K562 (cell line): ENCODE measurements around the gene LMO4. TPM values are rescaled to one million over a fixed set of nuclear protein-coding genes. Genes with fewer than 3 reads are reported as not detected.

Experiments used
- CBX3 ChIP-seq, 2 experiments: IDR thresholded peaks; 1 replicate in 1 of 2; 2 replicates in 1 of 2; pipeline ENCODE4 v1.6.1; 2012; ENCODE audit warnings: inconsistent platforms in 2 of 2, low read length in 2 of 2, borderline replicate concordance in 1 of 2, control low read depth in 1 of 2
- CBX5 ChIP-seq: IDR thresholded peaks from 2 replicates; pipeline ENCODE4 v1.6.1; 2014; ENCODE audit warnings: low read depth, borderline replicate concordance
- HDAC3 ChIP-seq: fragments of 450-650 bp; IDR thresholded peaks from 2 replicates; pipeline ENCODE4 v1.6.1; 2018; ENCODE audit warnings: borderline replicate concordance, mild to moderate bottlenecking, moderate library complexity; ENCODE audit not compliant: partially characterized antibody
- JUNB ChIP-seq: fragments of 450-650 bp; formaldehyde crosslinking; conservative IDR thresholded peaks from 2 replicates; pipeline ENCODE4 v1.4.0; 2020; ENCODE audit warnings: mild to moderate bottlenecking
- LEF1 ChIP-seq: fragments of 450-650 bp; IDR thresholded peaks from 2 replicates; pipeline ENCODE4 v1.6.1; 2016; ENCODE audit warnings: mild to moderate bottlenecking
- NELFE ChIP-seq: IDR thresholded peaks from 2 replicates; pipeline ENCODE4 v1.6.1; 2011; ENCODE audit warnings: mild to moderate bottlenecking; ENCODE audit not compliant: insufficient read depth, insufficient read length
- NFE2L1 ChIP-seq: fragments of 450-650 bp; IDR thresholded peaks from 2 replicates; pipeline ENCODE4 v1.6.1; 2016; ENCODE audit warnings: missing genetic modification characterization, low read depth, mild to moderate bottlenecking, missing compliant biosample characterization, moderate library complexity, borderline replicate concordance
- POLR2G ChIP-seq: fragments of 200-400 bp; formaldehyde crosslinking; IDR thresholded peaks from 2 replicates; pipeline ENCODE4 v1.6.1; 2017; ENCODE audit warnings: low read depth, mild to moderate bottlenecking, antibody characterized with exemption, low read length, moderate library complexity
- RBM34 ChIP-seq: fragments of 200-400 bp; formaldehyde crosslinking; IDR thresholded peaks from 2 replicates; pipeline ENCODE4 v1.6.1; 2018; ENCODE audit warnings: low read length, borderline replicate concordance; ENCODE audit not compliant: insufficient read depth
- SNRNP70 ChIP-seq: fragments of 200-400 bp; formaldehyde crosslinking; optimal IDR thresholded peaks from 2 replicates; pipeline ENCODE3; 2017; ENCODE audit warnings: low read depth, low read length
- STAT5B ChIP-seq: fragments of 250-450 bp; sonication (Bioruptor Pico); IDR thresholded peaks from 2 replicates; pipeline ENCODE4 v1.8.0; 2021; ENCODE audit warnings: mild to moderate bottlenecking, inconsistent platforms
- ZBTB1 ChIP-seq: sonication (generic); formaldehyde crosslinking; IDR thresholded peaks from 2 replicates; pipeline ENCODE4 v1.8.1; 2023; ENCODE audit warnings: missing genetic modification reagents, low read depth, mild to moderate bottlenecking, borderline replicate concordance
- ZNF133 ChIP-seq: fragments of 250-450 bp; sonication (Bioruptor Pico); IDR thresholded peaks from 2 replicates; pipeline ENCODE4 v1.4.0; 2020; ENCODE audit warnings: mild to moderate bottlenecking
- ZNF165 ChIP-seq: fragments of 250-450 bp; sonication (Bioruptor Pico); IDR thresholded peaks from 2 replicates; pipeline ENCODE4 v1.4.0; 2020; ENCODE audit warnings: borderline replicate concordance
- ZNF408 ChIP-seq: fragments of 250-450 bp; sonication (Bioruptor Pico); IDR thresholded peaks from 2 replicates; pipeline ENCODE4 v1.4.0; 2020; ENCODE audit warnings: low read depth, mild to moderate bottlenecking, moderate library complexity
- polyA plus RNA-seq, 8 experiments: library from polyadenylated mRNA; depleted of rRNA in 4 of 8; stranded (reverse) in 5 of 8; unstranded in 3 of 8; fragments of >200 nt; fragmentation: Nextera tagmentation in 2 of 8; fragmentation: Illumina TruSeq in 1 of 8; extraction: Ambion mirVana in 2 of 8; extraction: Trizol in 1 of 8; gene quantifications; 2 replicates each; pipeline versions ENCODE4 v1.2.1 to v1.2.3, GENCODE V29; 2011 to 2014; ENCODE audit warnings: inconsistent platforms in 1 of 8, missing spikeins in 1 of 8
- total RNA-seq, 7 experiments: library from RNA; depleted of rRNA in 6 of 7; stranded (reverse); fragments of >200 nt in 6 of 7; fragmentation: Illumina TruSeq in 2 of 7; extraction: Trizol in 2 of 7; gene quantifications; 2 replicates each; pipeline versions ENCODE4 v1.2.1 to v1.2.3, GENCODE V29; 2011 to 2021; ENCODE audit warnings: low replicate concordance in 1 of 7
- TF ChIP-seq, protein P1 (sequence below), 2 experiments: fragments of 450-650 bp in 1 of 2; sonication (generic) in 1 of 2; formaldehyde crosslinking; conservative IDR thresholded peaks; 2 replicates each; pipeline versions ENCODE4 v1.4.0 to v1.8.1; 2020 to 2022; ENCODE audit warnings: mild to moderate bottlenecking in 1 of 2, missing genetic modification reagents in 1 of 2
- TF ChIP-seq, protein P2 (sequence below): sonication (generic); formaldehyde crosslinking; IDR thresholded peaks from 2 replicates; pipeline ENCODE4 v1.8.1; 2023; ENCODE audit warnings: mild to moderate bottlenecking, missing genetic modification reagents
- TF ChIP-seq, protein P3 (sequence below): IDR thresholded peaks from 2 replicates; pipeline ENCODE4 v1.6.1; 2012; ENCODE audit warnings: low read depth, low read length, improper control_type of control experiment, borderline replicate concordance
- TF ChIP-seq, protein P4 (sequence below): IDR thresholded peaks from 2 replicates; pipeline ENCODE4 v1.6.1; 2011; ENCODE audit warnings: borderline replicate concordance, low read depth, mild to moderate bottlenecking, moderate library complexity, low read length; ENCODE audit not compliant: insufficient read depth, poor library complexity, severe bottlenecking
- TF ChIP-seq, protein P5 (sequence below): fragments of 450-650 bp; formaldehyde crosslinking; IDR thresholded peaks from 2 replicates; pipeline ENCODE4 v1.4.0; 2020; ENCODE audit warnings: mild to moderate bottlenecking

The LMO4 gene
- total and polyA plus RNA-seq, 9 of the 15 experiments (the other 6 are each of a cell fraction or from before 2014, with no cell fraction given), result 3.1 to 35.3 (median 22.4) TPM

DNA sequence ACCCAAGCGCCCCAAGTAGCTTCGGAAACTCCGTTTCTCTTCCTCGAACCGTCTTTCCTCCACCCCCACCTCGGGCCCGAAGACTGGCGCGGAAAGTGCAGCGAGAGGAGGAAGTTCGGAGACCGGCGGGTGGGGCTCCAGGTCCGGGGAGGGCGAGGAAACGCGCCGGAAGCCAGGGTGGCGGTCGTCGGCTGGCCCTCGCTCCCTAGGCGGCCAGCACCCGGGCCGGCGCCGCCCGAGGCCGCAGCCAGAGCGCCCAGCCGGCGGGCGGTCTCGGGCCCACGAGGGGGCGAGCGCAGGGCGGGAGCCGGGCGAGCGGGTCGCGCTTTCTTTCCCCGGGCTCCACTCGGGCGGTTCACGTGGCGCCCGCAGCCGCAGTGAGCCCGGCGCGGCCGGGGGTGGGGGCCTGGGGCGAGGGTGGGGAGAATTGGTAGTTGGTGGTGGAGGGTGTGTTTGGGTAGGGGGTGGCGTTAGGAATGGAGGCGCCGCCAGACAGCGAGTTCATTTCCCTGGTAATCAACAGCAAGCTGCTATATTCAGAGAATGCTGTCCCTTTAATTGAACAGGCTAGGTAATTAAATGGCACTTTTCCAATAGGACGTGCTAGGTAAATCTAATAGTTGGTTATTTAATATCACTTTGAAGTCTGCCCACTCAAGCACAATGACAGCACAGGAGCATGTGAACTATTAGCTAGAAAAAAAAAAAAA is 6.7 kb downstream of the LMO4 start (continued):
- TF ChIP-seq, protein P1, sequence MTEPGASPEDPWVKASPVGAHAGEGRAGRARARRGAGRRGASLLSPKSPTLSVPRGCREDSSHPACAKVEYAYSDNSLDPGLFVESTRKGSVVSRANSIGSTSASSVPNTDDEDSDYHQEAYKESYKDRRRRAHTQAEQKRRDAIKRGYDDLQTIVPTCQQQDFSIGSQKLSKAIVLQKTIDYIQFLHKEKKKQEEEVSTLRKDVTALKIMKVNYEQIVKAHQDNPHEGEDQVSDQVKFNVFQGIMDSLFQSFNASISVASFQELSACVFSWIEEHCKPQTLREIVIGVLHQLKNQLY (CRISPR knock-in tag; conservative IDR thresholded peaks at IDR 0.05), result no peak
- TF ChIP-seq ZBTB1 (CRISPR knock-in tag) (no peak), ZNF165 (CRISPR knock-in tag) (no peak), CBX5 (no peak), NELFE (no peak), RBM34 (no peak), LEF1 (no peak), JUNB (CRISPR knock-in tag) (no peak), NFE2L1 (no peak), STAT5B (CRISPR knock-in tag) (no peak), SNRNP70 (no peak), CBX3 (IDR thresholded peaks at IDR 0.05; ENCODE audit: borderline replicate concordance in 1 of 2, low read length in 2 of 2) (no peak), HDAC3 (no peak), POLR2G (peak; percentile 89), ZNF133 (no peak), ZNF408 (CRISPR knock-in tag) (no peak)
- TF ChIP-seq, protein P2, sequence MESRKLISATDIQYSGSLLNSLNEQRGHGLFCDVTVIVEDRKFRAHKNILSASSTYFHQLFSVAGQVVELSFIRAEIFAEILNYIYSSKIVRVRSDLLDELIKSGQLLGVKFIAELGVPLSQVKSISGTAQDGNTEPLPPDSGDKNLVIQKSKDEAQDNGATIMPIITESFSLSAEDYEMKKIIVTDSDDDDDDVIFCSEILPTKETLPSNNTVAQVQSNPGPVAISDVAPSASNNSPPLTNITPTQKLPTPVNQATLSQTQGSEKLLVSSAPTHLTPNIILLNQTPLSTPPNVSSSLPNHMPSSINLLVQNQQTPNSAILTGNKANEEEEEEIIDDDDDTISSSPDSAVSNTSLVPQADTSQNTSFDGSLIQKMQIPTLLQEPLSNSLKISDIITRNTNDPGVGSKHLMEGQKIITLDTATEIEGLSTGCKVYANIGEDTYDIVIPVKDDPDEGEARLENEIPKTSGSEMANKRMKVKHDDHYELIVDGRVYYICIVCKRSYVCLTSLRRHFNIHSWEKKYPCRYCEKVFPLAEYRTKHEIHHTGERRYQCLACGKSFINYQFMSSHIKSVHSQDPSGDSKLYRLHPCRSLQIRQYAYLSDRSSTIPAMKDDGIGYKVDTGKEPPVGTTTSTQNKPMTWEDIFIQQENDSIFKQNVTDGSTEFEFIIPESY (CRISPR knock-in tag), result no peak
- TF ChIP-seq, protein P3, sequence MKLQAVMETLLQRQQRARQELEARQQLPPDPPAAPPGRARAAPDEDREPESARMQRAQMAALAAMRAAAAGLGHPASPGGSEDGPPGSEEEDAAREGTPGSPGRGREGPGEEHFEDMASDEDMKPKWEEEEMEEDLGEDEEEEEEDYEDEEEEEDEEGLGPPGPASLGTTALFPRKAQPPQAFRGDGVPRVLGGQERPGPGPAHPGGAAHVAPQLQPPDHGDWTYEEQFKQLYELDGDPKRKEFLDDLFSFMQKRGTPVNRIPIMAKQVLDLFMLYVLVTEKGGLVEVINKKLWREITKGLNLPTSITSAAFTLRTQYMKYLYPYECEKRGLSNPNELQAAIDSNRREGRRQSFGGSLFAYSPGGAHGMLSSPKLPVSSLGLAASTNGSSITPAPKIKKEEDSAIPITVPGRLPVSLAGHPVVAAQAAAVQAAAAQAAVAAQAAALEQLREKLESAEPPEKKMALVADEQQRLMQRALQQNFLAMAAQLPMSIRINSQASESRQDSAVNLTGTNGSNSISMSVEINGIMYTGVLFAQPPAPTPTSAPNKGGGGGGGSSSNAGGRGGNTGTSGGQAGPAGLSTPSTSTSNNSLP, result no peak
- TF ChIP-seq, protein P4, sequence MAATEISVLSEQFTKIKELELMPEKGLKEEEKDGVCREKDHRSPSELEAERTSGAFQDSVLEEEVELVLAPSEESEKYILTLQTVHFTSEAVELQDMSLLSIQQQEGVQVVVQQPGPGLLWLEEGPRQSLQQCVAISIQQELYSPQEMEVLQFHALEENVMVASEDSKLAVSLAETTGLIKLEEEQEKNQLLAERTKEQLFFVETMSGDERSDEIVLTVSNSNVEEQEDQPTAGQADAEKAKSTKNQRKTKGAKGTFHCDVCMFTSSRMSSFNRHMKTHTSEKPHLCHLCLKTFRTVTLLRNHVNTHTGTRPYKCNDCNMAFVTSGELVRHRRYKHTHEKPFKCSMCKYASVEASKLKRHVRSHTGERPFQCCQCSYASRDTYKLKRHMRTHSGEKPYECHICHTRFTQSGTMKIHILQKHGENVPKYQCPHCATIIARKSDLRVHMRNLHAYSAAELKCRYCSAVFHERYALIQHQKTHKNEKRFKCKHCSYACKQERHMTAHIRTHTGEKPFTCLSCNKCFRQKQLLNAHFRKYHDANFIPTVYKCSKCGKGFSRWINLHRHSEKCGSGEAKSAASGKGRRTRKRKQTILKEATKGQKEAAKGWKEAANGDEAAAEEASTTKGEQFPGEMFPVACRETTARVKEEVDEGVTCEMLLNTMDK, result peak; percentile 14
- TF ChIP-seq, protein P5, sequence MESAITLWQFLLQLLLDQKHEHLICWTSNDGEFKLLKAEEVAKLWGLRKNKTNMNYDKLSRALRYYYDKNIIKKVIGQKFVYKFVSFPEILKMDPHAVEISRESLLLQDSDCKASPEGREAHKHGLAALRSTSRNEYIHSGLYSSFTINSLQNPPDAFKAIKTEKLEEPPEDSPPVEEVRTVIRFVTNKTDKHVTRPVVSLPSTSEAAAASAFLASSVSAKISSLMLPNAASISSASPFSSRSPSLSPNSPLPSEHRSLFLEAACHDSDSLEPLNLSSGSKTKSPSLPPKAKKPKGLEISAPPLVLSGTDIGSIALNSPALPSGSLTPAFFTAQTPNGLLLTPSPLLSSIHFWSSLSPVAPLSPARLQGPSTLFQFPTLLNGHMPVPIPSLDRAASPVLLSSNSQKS (CRISPR knock-in tag), result no peak
